Measurements from ENCODE around the gene SF3B2. TPM values are rescaled to one million over a fixed set of nuclear protein-coding genes. Genes with fewer than 3 reads are reported as not detected.
"Not testable (repeated sequence)": the region's sequence is repeated elsewhere in the genome, so short reads cannot be mapped to it uniquely, and the experiment has no call there.

SF3B2 gene
- total RNA-seq, 1 donor from 2014 or later = 201 TPM

- no peaks in the 10 kb centered on the region for H3K36me3 Mint-ChIP-seq
- no peak overlapping the region for H3K27ac Mint-ChIP-seq
- H3K4me1 Mint-ChIP-seq = peaks cover 42% of the 10 kb centered on the region
- no peak for TF ChIP-seq CTCF (IDR thresholded peaks at IDR 0.05; ENCODE audit: unreplicated experiment)
- no peaks in the 10 kb centered on the region for H3K27me3 Mint-ChIP-seq (ENCODE audit: low read depth)
- no peak overlapping the region for H3K4me3 Mint-ChIP-seq
- H3K9me3 Mint-ChIP-seq = no peaks in the 10 kb centered on the region
- no peak for DNase-seq (ENCODE audit: low spot score in 2 of 2, unreplicated experiment in 2 of 2)
Measured at GRCh38 chr11:66111158-66111557, 59.0 kb downstream of the SF3B2 start.

GRCh38 chr11:66112041-66112491 lies 59.9 kb downstream of the SF3B2 start:
- H3K9me3 Mint-ChIP-seq = no peaks in the 10 kb centered on the region
- H3K4me3 Mint-ChIP-seq = no peak overlapping the region
- H3K4me1 Mint-ChIP-seq = peaks cover 47% of the 10 kb centered on the region
- no peak for DNase-seq (ENCODE audit: low spot score in 2 of 2, unreplicated experiment in 2 of 2)
- peak overlapping the region; percentile 78 for H3K27ac Mint-ChIP-seq
- H3K27me3 Mint-ChIP-seq (ENCODE audit: low read depth) = no peaks in the 10 kb centered on the region
- H3K36me3 Mint-ChIP-seq = no peaks in the 10 kb centered on the region
- TF ChIP-seq CTCF (IDR thresholded peaks at IDR 0.05; ENCODE audit: unreplicated experiment) = no peak

GRCh38 chr11:66112601-66113499 lies 60.7 kb downstream of the SF3B2 start:
- Mint-ChIP-seq H3K4me1 (peaks cover 47% of the 10 kb centered on the region), H3K27me3 (ENCODE audit: low read depth) (no peaks in the 10 kb centered on the region), H3K36me3 (no peaks in the 10 kb centered on the region), H3K9me3 (no peaks in the 10 kb centered on the region), H3K4me3 (no peak overlapping the region), H3K27ac (peak overlapping the region; percentile 78)
- no peak for DNase-seq (ENCODE audit: low spot score in 2 of 2, unreplicated experiment in 2 of 2)
- no peak for TF ChIP-seq CTCF (IDR thresholded peaks at IDR 0.05; ENCODE audit: unreplicated experiment)

GRCh38 chr11:66114957-66115356 lies 62.8 kb downstream of the SF3B2 start:
- H3K9me3 Mint-ChIP-seq; DNase-seq (ENCODE audit: low spot score in 2 of 2, unreplicated experiment in 2 of 2); H3K36me3 Mint-ChIP-seq; H3K4me3 Mint-ChIP-seq; H3K27me3 Mint-ChIP-seq (ENCODE audit: low read depth): not testable (repeated sequence)
- Mint-ChIP-seq H3K27ac (peak overlapping the region; percentile 87), H3K4me1 (peaks cover 66% of the 10 kb centered on the region)

- H3K4me1 Mint-ChIP-seq = peaks cover 69% of the 10 kb centered on the region
- peak overlapping the region; percentile 9 for H3K4me3 Mint-ChIP-seq
- TF ChIP-seq CTCF (IDR thresholded peaks at IDR 0.05; ENCODE audit: unreplicated experiment) = no peak
- DNase-seq (ENCODE audit: low spot score in 2 of 2, unreplicated experiment in 2 of 2) = no peak
- H3K9me3 Mint-ChIP-seq = no peaks in the 10 kb centered on the region
- H3K27ac Mint-ChIP-seq = peak overlapping the region; percentile 87
- no peaks in the 10 kb centered on the region for H3K36me3 Mint-ChIP-seq
- no peaks in the 10 kb centered on the region for H3K27me3 Mint-ChIP-seq (ENCODE audit: low read depth)
Measured at GRCh38 chr11:66115638-66116301, 63.6 kb downstream of the SF3B2 start.
